PC-3 (cell line): ENCODE results near the gene NKAIN2.

ENCODE experiments used
- EZH2 ChIP-seq: fragments of 300-600 bp; sonication (generic); IDR thresholded peaks from one replicate; pipeline ENCODE4 v1.6.1; 2017; ENCODE audit warnings: antibody characterized with exemption, mild to moderate bottlenecking, low read length; ENCODE audit not compliant: unreplicated experiment
- TF ChIP-seq, protein P1 (sequence below): fragments of 300-600 bp; sonication (generic); conservative IDR thresholded peaks from 2 replicates; pipeline ENCODE4 v1.5.1; 2017; ENCODE audit warnings: antibody characterized with exemption, low read depth, mild to moderate bottlenecking, low read length

DNA sequence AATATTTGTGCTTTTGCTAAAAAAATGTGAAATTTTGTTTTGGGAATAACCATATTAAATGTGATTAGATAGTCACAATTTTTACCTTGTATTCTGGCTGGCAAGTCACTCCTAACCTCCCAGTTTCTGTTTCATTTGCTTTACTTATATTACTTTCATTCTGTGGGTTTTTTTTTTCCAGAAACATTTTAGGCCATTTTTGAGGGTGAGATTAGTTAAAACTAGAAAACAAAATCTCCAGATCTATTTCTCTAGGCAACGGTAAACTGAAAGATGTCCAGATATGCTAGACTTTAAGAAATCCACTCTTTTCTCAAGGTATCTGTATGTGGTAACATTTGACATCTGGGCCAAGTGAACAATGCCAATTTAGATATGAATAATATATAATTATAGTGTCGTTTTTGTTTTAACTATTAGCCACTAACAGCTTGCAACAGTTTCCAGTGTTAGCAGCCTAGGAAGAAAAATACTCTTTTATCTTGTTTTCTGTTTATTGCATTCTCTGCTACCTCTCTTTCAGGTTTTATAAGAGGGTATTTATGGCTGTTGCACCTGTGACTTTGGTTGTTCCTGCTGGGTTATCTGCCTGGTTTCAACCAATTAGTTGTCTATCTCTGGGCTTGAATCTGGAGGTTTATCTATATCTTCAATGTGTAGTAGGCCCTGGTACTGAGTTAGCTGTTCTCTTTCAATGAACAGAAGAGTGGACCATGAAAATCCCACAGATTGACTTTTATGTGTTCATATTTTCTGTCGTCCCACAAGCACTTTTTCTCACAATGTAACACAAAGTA, 260.9 kb downstream of the NKAIN2 start:
- TF ChIP-seq, protein P1, sequence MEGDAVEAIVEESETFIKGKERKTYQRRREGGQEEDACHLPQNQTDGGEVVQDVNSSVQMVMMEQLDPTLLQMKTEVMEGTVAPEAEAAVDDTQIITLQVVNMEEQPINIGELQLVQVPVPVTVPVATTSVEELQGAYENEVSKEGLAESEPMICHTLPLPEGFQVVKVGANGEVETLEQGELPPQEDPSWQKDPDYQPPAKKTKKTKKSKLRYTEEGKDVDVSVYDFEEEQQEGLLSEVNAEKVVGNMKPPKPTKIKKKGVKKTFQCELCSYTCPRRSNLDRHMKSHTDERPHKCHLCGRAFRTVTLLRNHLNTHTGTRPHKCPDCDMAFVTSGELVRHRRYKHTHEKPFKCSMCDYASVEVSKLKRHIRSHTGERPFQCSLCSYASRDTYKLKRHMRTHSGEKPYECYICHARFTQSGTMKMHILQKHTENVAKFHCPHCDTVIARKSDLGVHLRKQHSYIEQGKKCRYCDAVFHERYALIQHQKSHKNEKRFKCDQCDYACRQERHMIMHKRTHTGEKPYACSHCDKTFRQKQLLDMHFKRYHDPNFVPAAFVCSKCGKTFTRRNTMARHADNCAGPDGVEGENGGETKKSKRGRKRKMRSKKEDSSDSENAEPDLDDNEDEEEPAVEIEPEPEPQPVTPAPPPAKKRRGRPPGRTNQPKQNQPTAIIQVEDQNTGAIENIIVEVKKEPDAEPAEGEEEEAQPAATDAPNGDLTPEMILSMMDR: no peak
- no peak for TF ChIP-seq EZH2
